M059J (cell line): ENCODE results near the gene INTS3. TPM values are rescaled to one million over a fixed set of nuclear protein-coding genes. Genes with fewer than 3 reads are reported as not detected.
"Not testable (repeated sequence)": the region's sequence is repeated elsewhere in the genome, so short reads cannot be mapped to it uniquely, and the experiment has no call there.

Experiments
- DNase-seq: peaks from one replicate; pipeline ENCODE4 v3.0.0-alpha.2; 2012; ENCODE audit warnings: low read depth
- total RNA-seq: library from RNA; depleted of rRNA; stranded (reverse); fragments of >200 nt; shearing (Covaris generic); gene quantifications from 2 replicates; pipeline ENCODE4 v1.2.3, GENCODE V29; 2014

Gene INTS3
- total RNA-seq, 1 experiment from 2014 or later, result 37.0 TPM

GRCh38 chr1:153705484-153705883 is 22.4 kb upstream of the INTS3 start:
- peak; percentile 37 for DNase-seq

GRCh38 chr1:153711026-153711425 is 16.8 kb upstream of the INTS3 start:
- no peak for DNase-seq

GRCh38 chr1:153716211-153716610 is 11.6 kb upstream of the INTS3 start:
- not testable (repeated sequence) for DNase-seq

- no peak for DNase-seq
These were observed 10.5 kb upstream of the INTS3 start for GRCh38 chr1:153717330-153717729.

GRCh38 chr1:153723687-153724086 is 4.2 kb upstream of the INTS3 start:
- no peak for DNase-seq

- not testable (repeated sequence) for DNase-seq
These were observed 3.2 kb upstream of the INTS3 start for GRCh38 chr1:153724634-153725033.

GRCh38 chr1:153728305-153729066 is 636 bp downstream of the INTS3 start:
- peak; percentile 61 for DNase-seq

DNA sequence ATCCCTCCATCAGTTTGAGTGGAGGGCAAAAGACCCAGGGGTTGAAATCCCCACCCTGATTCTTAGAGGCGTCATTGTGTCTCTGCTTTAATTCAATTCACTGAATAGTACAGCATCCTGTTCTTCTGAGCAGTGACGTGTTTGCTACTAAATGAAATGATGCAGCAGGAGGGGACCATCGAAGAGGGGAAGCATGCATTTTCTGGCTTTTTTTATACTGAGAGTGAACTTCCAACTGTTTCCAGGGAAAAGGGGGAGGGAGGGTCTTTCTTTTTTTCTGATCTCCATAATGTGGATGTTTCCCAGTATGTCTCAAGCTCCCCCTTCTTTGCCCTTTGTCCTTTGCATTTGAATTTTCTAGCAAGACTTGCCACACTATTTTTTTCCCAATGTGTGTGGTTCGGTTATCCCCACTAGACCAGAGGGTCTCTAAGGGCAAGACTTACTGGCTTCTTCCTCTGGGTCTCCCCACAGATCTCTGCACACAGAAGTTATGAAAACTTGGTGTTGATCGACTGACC is 2.7 kb downstream of the INTS3 start:
- DNase-seq, result no peak

DNA sequence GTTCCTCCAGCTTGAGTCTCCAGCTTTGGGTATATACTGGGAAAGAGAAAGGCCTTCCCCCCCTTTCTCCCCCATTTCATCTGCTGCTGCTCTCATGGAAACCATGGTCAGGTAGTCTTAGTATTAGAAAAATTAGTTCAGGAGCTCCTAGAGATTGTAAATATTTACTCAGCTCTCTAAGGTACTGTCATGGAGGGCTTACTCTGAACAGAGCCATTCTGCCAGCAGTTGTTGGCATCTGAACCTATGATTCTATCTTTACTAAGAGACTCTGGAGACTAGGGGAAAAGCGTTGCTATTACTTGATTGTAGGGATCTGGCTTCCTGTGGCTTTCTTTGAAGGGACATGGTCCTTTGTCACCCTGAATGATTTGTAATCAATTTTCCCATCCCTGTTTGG is 6.1 kb downstream of the INTS3 start:
- DNase-seq, result peak; percentile 18

DNA sequence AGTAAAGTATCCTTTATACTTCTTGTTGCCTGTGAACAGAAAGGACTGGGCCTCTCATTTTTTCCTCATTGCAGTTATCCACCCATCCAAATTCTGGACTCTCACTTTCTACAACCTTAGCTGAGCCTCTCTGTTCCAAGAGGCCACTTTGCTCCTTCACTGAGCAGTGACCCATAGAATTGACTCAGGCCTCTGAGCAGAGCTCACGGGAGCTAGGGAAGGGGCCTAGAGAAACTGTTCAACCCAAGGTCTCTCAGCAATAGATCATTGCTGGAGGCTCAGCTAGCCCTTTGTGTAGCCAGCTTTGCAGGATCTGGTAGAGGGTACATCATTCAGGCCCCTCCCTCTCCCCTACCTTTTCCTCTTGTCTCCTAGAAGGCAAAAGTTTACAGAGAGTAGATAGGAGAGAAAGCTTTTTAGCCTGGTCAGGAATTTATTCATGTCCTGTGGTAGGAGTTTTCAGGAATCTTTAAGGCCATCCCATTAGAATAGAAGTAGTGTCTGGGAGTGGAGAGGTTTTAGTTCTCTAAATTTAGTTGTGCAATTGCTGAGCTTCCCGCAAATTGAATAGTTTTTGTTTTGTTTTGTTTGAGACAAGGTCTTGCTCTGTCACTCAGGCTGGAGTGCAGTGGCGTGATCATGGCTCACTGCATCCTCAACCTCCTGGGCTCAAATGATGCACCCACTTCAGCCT is 6.7 kb downstream of the INTS3 start:
- DNase-seq, result no peak

DNA sequence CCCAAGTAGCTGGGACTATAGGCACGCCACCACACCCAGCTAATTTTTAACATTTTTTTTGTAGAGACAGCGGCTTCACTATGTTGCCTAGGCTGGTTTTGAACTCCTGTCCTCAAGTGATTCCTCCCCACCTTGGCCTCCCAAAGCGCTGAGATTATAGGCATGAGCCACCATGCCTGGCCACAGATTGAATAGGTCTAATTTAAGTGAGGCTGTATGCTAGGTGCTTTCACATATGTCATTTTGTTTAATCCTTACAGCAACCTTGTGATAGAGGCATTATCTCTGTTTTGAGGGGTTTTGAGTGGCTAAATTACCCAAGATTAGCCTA is 7.2 kb downstream of the INTS3 start:
- DNase-seq, result no peak

GRCh38 chr1:153741986-153742385 is 14.1 kb downstream of the INTS3 start:
- DNase-seq, result no peak

DNA sequence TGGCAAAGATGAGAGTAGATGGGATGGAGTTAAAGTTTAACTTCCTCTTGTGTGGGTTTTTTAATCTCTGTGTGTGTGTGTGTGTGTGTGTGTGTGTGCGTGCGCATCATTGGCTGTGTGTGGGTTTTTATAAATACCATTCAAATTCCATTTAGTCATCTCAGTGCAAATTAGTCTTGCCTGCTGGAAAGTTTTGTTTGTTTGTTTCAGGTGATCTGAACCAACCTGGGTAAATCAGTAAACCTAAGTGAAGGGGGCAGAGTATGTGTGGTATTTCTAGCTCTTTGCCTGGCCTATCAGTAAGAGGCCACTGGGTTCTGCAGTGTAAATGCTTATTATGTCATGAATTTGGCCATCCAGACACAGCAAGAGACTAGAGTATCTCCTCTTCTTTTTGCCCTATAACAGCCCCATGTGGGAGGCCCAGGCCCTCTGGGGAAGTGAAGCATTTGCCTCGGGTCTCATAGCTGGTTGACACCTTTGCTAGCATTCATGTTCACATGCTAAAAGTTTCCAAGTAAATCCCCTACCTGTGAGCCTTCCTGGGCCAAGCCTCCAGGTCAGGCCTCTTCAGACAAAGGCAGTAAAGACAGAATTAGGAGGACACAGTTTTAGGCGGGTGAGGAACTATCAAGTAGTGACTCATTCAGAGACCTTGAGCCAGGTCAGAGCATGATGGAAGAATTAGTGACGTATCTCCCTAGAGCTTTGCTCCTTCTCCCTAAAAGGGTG is 14.7 kb downstream of the INTS3 start:
- DNase-seq, result peak; percentile 64

GRCh38 chr1:153745417-153745816 is 17.6 kb downstream of the INTS3 start:
- DNase-seq, result no peak

GRCh38 chr1:153746174-153746573 is 18.3 kb downstream of the INTS3 start:
- DNase-seq, result no peak

DNA sequence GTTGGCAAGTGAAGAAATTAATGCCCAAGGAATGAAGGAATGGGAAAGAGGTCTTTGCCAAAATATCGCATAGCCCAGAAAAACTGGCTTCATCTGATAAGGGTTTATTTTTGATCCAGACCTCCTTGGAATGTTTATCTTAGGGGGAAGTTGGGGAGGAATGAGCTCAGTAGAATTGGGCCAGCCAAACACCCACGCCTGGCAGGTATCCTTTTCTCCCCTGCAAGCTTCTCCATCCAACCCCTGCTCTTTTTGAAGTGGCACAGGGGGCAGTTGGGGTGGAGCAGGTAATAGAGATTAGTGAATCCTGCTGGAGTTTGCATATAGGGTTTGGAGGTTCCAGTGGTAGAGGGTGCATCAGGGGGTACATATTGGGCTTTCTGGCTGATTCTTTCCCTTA is 21.1 kb downstream of the INTS3 start:
- DNase-seq, result no peak

- peak; percentile 70 for DNase-seq
These were observed 21.7 kb downstream of the INTS3 start for GRCh38 chr1:153749408-153750005.

DNA sequence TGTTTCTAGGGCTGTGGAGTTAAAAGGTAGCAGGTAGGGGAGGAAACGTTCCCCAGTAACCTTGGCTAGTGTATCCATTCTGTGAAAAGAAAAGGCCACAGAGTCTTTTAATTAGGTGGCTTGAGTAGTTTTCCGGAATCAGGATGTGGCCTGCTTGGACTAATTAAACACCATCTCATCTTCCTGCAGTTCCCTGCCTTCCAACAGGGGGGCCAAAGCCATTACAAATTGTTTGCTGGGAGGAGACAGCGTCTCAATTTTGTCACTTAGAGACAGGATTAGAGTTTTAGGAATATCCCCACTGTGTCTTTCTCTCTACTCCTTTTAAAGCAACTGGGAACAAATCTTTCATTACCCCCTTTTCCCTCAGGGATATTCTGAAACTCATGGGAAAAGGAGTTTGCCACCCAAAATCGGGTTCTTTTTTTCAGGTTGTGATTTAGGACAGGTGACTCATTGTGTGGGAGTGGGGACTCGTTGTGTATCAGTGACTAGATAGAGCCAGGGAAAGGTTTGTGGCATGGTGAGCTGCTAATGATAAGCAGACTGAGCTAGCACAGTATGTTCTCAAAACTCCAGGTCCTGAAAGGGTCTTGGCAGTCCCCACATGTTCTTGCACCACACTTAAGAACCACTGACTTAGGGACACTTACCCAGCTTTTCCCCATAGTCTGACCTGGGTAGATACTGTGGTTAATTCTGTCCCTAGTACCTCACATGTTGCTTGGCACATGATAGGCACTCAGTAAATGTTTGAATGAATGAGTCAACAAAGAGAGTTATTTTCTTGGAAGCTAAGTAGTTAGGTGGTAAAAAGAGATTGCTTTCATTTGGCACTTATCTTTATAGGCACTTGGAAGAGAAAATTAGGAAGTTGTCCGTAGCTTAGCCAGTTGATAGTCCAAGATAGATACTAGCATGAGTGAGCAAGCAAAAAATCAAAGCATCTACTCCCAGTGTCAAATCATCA is 22.5 kb downstream of the INTS3 start:
- no peak for DNase-seq

GRCh38 chr1:153752072-153752471 is 24.2 kb downstream of the INTS3 start:
- DNase-seq, result no peak

GRCh38 chr1:153752571-153753195 is 24.8 kb downstream of the INTS3 start:
- peak; percentile 44 for DNase-seq
